Muscle of arm (tissue), 14 donors: ENCODE results near the gene EHMT1. TPM values are rescaled to one million over a fixed set of nuclear protein-coding genes. Genes with fewer than 3 reads are reported as not detected.

ENCODE experiments used
- DNase-seq: peaks from one replicate; pipeline ENCODE4 v3.0.0-alpha.2; 2013
- long read RNA-seq, 11 donors: transcript quantifications; one replicate each; lab custom pipeline, GENCODE V29; 2026
- polyA plus RNA-seq, 12 donors: library from polyadenylated mRNA; unstranded; fragments of 120-200 nt; gene quantifications; one replicate each; pipeline ENCODE4 v1.2.1, GENCODE V29; 2013; ENCODE audit not compliant: insufficient read length in 12 of 12

The EHMT1 gene
- polyA plus RNA-seq = 10 to 100 TPM in 11 of 12 donors, not detected in 1; 36.6 to 71.7 (median 43.4) TPM
- long read RNA-seq, donor 1, partial matches to known transcripts = 0 of 2 reads
- long read RNA-seq, donor 1, other reads (novel, unspliced or antisense) = 0 of 2 reads
- long read RNA-seq, donor 2, full-length matches to known transcripts = 1 of 1 reads
- long read RNA-seq, donor 2, partial matches to known transcripts = 0 of 1 reads
- long read RNA-seq, donor 2, other reads (novel, unspliced or antisense) = 0 of 1 reads
- long read RNA-seq, donor 3 = 0 reads
- long read RNA-seq, donor 4 = 0 reads
- long read RNA-seq, donor 5 = 0 reads
- long read RNA-seq, donor 6, partial matches to known transcripts = 0 of 1 reads
- long read RNA-seq, donor 6, other reads (novel, unspliced or antisense) = 0 of 1 reads
- long read RNA-seq, donor 7, full-length matches to known transcripts = 1 of 1 reads
- long read RNA-seq, donor 7, partial matches to known transcripts = 0 of 1 reads
- long read RNA-seq, donor 7, other reads (novel, unspliced or antisense) = 0 of 1 reads
- long read RNA-seq, donor 8, partial matches to known transcripts = 0 of 1 reads
- long read RNA-seq, donor 8, other reads (novel, unspliced or antisense) = 0 of 1 reads
- long read RNA-seq, donor 9, partial matches to known transcripts = 0 of 1 reads
- long read RNA-seq, donor 9, other reads (novel, unspliced or antisense) = 0 of 1 reads
- long read RNA-seq, donor 10, partial matches to known transcripts = 0 of 2 reads
- long read RNA-seq, donor 10, other reads (novel, unspliced or antisense) = 0 of 2 reads
- long read RNA-seq, donor 11, partial matches to known transcripts = 0 of 1 reads
- long read RNA-seq, donor 11, other reads (novel, unspliced or antisense) = 0 of 1 reads

- peak; percentile 85 for DNase-seq
Measured at GRCh38 chr9:137618105-137619067, at the start of gene EHMT1. Gene EHMT1 (plus strand): TSS chr9:137619005. CDS start chr9:137619029, 24 bp downstream.

GRCh38 chr9:137569609-137570203 lies 49.1 kb upstream of the EHMT1 start:
- DNase-seq = no peak

GRCh38 chr9:137570566-137570965 lies 48.2 kb upstream of the EHMT1 start:
- DNase-seq = no peak

DNA sequence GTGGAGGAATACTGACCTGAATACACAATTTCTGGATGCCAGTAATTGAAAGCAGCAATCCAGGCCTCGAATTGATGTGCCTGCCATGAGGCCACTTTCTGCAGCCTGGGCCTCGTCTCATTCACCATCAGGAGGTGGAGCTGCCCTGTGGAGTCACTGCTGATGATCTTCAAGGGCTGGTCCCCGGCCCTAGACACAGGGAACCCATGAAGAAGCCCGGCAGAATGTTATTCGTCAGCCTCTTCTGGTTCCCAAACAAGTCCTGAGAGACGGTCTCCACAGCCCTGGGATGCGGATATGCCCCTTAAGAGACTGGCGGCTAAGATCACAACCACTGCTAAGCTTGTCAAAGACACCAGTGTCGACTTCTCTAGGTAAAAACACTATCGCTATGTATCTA lies 44.6 kb upstream of the EHMT1 start:
- no peak for DNase-seq

GRCh38 chr9:137575364-137575715 lies 43.5 kb upstream of the EHMT1 start:
- no peak for DNase-seq

DNA sequence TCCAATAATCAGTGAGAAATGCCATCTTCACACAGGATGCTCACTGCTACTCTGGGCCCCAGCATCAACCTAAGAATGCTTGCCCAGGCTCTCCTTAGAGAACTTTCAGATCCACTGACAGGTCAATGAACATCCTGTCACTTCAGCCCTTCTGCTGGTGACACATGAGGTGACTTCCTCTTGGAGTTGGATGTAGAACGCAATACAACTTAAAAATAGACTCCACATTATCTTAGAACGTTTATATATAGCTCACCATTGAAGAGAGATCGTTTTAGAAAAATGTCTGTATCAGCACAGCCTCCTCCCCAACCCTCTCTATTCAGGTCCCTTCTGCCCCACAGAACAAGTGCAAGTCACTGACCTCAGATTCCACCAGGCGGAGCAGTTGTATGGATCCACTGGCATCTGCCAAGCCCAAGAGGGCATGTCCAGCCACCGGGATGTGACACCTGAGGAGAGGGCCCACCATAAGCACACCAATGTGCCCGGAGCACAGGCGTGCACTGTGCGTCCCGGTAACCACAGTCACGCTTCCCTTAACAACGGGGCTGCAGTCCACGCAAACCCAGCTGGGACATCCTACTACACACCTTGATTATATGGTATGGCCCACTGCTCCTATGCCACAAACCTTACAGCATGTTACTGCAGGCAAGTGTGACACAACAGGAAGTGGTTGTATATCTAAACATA lies 42.9 kb upstream of the EHMT1 start:
- DNase-seq = no peak

GRCh38 chr9:137578518-137579258 lies 40.1 kb upstream of the EHMT1 start, which contains the start of gene DPH7:
Gene DPH7 (minus strand): TSS chr9:137578925. CDS start chr9:137578777, 148 bp downstream.
- DNase-seq = peak; percentile 95

GRCh38 chr9:137579259-137579604 lies 39.6 kb upstream of the EHMT1 start:
- no peak for DNase-seq

DNA sequence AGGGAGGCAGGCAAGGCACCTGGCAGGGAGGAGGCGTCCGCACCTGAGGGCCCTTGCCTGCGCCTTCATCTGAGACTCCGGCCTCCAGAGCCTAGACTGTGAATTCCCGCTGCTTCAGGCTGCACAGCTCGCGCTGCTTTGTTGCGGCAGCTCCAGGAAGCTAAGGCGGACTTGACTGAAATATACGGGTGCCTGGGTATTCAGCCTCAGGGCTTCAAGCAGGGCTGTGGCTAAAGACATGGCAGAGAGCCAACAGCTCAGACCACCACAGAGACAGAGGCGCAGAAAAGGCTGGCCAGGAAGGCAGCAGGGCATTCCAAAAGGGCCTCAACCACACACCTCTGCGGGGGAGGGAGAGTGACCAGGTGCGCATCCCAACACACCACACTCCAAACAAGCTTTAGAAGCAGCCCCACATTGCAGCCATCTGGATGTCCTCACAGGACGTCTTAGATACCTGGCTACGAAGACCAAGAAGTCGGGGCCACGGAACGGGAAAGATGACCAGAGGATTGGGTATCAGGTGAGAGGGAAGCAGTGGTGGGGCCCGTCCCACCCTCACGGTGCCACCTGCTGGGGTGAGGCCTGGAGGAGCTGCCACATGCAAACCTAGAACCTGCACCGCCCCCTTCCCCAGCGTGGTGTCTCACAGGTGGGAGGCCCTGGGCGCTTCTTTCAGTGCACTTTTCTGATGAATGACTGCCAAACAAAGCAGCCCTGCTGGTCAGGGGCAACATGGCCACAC lies 38.4 kb upstream of the EHMT1 start:
- no peak for DNase-seq

- DNase-seq = no peak
Measured at GRCh38 chr9:137580954-137581322, 37.9 kb upstream of the EHMT1 start.

GRCh38 chr9:137581361-137582285 lies 37.2 kb upstream of the EHMT1 start:
- no peak for DNase-seq

DNA sequence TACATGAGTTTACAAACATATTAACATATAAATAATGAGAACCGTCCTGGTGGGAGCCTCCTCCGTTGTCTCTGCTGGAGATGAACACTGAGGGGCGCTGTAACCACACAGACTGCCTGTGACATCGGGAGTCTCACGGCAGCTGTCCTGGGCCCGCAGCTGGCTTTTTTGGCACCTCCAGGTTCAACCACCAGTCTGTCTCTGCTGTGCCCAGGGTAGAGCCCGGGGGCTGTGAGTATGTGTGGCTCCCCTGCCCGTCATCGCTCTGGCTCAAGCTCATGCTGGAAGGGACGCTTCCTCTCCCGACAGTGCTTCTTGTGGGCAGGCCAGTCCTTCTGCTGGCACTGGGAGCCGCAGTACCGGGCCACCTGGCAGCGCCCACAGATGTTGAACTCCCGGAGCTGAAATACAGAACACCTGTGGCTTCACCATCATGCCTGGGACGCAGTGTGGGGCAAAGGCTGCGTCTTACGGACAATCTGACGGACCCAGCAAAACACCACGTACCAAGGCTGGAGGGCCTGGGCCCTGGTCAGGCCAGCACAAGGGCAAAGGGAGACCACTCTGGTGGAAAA lies 36.4 kb upstream of the EHMT1 start:
- DNase-seq = no peak

- no peak for DNase-seq
Measured at GRCh38 chr9:137583347-137583746, 35.5 kb upstream of the EHMT1 start.

GRCh38 chr9:137583957-137584356 lies 34.8 kb upstream of the EHMT1 start:
- DNase-seq = no peak

GRCh38 chr9:137586854-137587253 lies 32.0 kb upstream of the EHMT1 start:
- DNase-seq = no peak

- DNase-seq = no peak
Measured at GRCh38 chr9:137588311-137588710, 30.5 kb upstream of the EHMT1 start.

DNA sequence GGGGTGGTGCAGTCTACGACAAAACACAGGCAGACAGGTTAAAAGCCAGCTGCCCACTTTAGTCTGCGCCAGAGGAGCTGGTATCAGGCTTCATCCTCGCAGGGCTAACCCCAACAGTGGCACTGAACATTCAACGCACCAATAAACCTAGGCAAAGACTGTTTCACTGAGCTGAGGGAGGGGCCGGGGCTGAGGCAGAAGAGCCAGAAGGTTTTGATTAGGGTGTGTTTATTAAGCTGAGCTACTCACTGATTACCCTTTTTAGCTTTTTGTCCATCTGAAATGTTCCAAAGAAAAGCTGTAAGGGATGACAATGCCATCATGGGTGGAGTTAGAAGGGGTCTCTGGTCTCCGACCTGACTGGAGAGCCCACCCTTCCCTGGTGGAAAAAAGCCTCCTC lies 29.9 kb upstream of the EHMT1 start:
- DNase-seq = no peak
